ENCODE measurements around the gene MANF. TPM values are rescaled to one million over a fixed set of nuclear protein-coding genes. Genes with fewer than 3 reads are reported as not detected.

MANF gene
- total and polyA plus RNA-seq, 2 donors from 2014 or later = 96.5 to 224 TPM

- no peak for FAIRE-seq
- Histone ChIP-seq H3K4me1 (ENCODE audit: control insufficient read depth in 2 of 3, insufficient read depth in 2 of 3, low read depth in 1 of 3, low read length in 3 of 3) (no peaks in the 10 kb centered on the region), H3K27me3 (ENCODE audit: control insufficient read depth, insufficient read depth, low read length) (no peaks in the 10 kb centered on the region), H3K4me3 (ENCODE audit: low read length in 3 of 3) (no peak overlapping the region), H3K9ac (ENCODE audit: low read length in 3 of 3) (no peak overlapping the region), H3K9me3 (ENCODE audit: control insufficient read depth in 2 of 3, insufficient read depth in 1 of 3, low read length in 3 of 3) (no peaks in the 10 kb centered on the region), H3K27ac (ENCODE audit: low read depth in 2 of 2, low read length in 2 of 2) (no peak overlapping the region), H3K36me3 (ENCODE audit: control insufficient read depth in 2 of 3, insufficient read depth in 3 of 3, low read length in 3 of 3) (peaks cover 0 to 9% (median 8%) of the 10 kb centered on the region in 3 donors)
- intact Hi-C loops (cut with DNase I) = no loop called here
- TF ChIP-seq CTCF (IDR thresholded peaks at IDR 0.05; ENCODE audit: borderline replicate concordance, extremely low read depth, insufficient read depth) = peak; percentile 43
- DNase-seq = peak in 2 of 5 donors; percentile 25 to 53
Measured at GRCh38 chr3:51434746-51435327, 49.7 kb downstream of the MANF start.

GRCh38 chr3:51436998-51437639 lies 52.0 kb downstream of the MANF start:
- intact Hi-C loops (cut with DNase I) = no loop called here
- Histone ChIP-seq H3K9me3 (ENCODE audit: control insufficient read depth in 2 of 3, insufficient read depth in 1 of 3, low read length in 3 of 3) (no peaks in the 10 kb centered on the region), H3K27me3 (ENCODE audit: control insufficient read depth, insufficient read depth, low read length) (no peaks in the 10 kb centered on the region), H3K9ac (ENCODE audit: low read length in 3 of 3) (no peak overlapping the region), H3K4me3 (ENCODE audit: low read length in 3 of 3) (no peak overlapping the region), H3K4me1 (ENCODE audit: control insufficient read depth in 2 of 3, insufficient read depth in 2 of 3, low read depth in 1 of 3, low read length in 3 of 3) (no peaks in the 10 kb centered on the region), H3K36me3 (ENCODE audit: control insufficient read depth in 2 of 3, insufficient read depth in 3 of 3, low read length in 3 of 3) (peaks cover 7 to 19% (median 10%) of the 10 kb centered on the region in 3 donors), H3K27ac (ENCODE audit: low read depth in 2 of 2, low read length in 2 of 2) (no peak overlapping the region)
- no peak for DNase-seq
- FAIRE-seq = no peak
- no peak for TF ChIP-seq CTCF (IDR thresholded peaks at IDR 0.05; ENCODE audit: borderline replicate concordance, extremely low read depth, insufficient read depth)

Other genes with a start within 250 kb of the MANF start
- 28.0 TPM for gene RBM15B, start 6.0 kb downstream of the MANF start, total RNA-seq
- gene RBM15B, start 6.0 kb downstream of the MANF start, polyA plus RNA-seq (ENCODE audit: insufficient read depth, low read depth, low replicate concordance) = 9.8 TPM
- gene DCAF1, start 114.7 kb downstream of the MANF start, total RNA-seq = 23.1 TPM
- gene DCAF1, start 114.7 kb downstream of the MANF start, polyA plus RNA-seq (ENCODE audit: insufficient read depth, low read depth, low replicate concordance) = 8.1 TPM
- gene RAD54L2, start 153.4 kb downstream of the MANF start, total RNA-seq = 29.5 TPM
- 3.3 TPM for gene RAD54L2, start 153.4 kb downstream of the MANF start, polyA plus RNA-seq (ENCODE audit: insufficient read depth, low read depth, low replicate concordance)

Data from kidney (tissue), 14 donors.